A673 (cell line): ENCODE data around the gene CD1E. TPM values are rescaled to one million over a fixed set of nuclear protein-coding genes. Genes with fewer than 3 reads are reported as not detected.

Source experiments
- BruUV-seq: library from RNA; stranded (reverse); fragments of 400-500 nt; replicated peaks from 2 replicates; lab custom pipeline; 2021; lab: Mats Ljungman, UMichigan
- CTCF ChIA-PET: fragments of 300-600 bp; sonication (Branson Sonifier 250); formaldehyde crosslinking; loops from one replicate; lab custom pipeline; 2022; ENCODE audit warnings: antibody characterized with exemption; lab: Charles Lee
- POLR2A ChIA-PET: fragments of 300-600 bp; sonication (Branson Sonifier 250); formaldehyde crosslinking; loops from one replicate; lab custom pipeline; 2022; ENCODE audit warnings: antibody characterized with exemption; ENCODE audit not compliant: low non-redundant PET; lab: Charles Lee
- DNase-seq: peaks from one replicate; pipeline ENCODE4 v3.0.0-alpha.2; 2015; ENCODE audit warnings: low spot score
- H3K27ac ChIP-seq: fragments of 200-600 bp; sonication (generic); 2 replicates; pipeline ENCODE4 v1.5.1; 2016; ENCODE audit warnings: mixed run types, low read depth, mild to moderate bottlenecking, mixed read lengths, antibody characterized with exemption, low read length; ENCODE audit not compliant: poor library complexity, severe bottlenecking
- H3K27me3 ChIP-seq: fragments of 200-600 bp; sonication (generic); replicated peaks from 2 replicates; pipeline ENCODE4 v1.6.1; 2017; ENCODE audit warnings: mixed run types, low read depth, mild to moderate bottlenecking, mixed read lengths, antibody characterized with exemption, low read length; ENCODE audit not compliant: insufficient read depth, poor library complexity
- H3K36me3 ChIP-seq: fragments of 200-600 bp; sonication (generic); 2 replicates; pipeline ENCODE4 v1.6.1; 2016; ENCODE audit warnings: mixed run types, mild to moderate bottlenecking, mixed read lengths, antibody characterized with exemption, low read length; ENCODE audit not compliant: insufficient read depth, poor library complexity, severe bottlenecking
- H3K4me1 ChIP-seq: fragments of 200-600 bp; sonication (generic); 2 replicates; pipeline ENCODE4 v1.6.1; 2017; ENCODE audit warnings: mixed run types, mild to moderate bottlenecking, mixed read lengths, antibody characterized with exemption, low read length; ENCODE audit not compliant: insufficient read depth, poor library complexity, severe bottlenecking
- H3K4me3 ChIP-seq: fragments of 200-600 bp; sonication (generic); 2 replicates; pipeline ENCODE4 v1.5.1; 2016; ENCODE audit warnings: low read depth, mixed run types, mild to moderate bottlenecking, mixed read lengths, low read length; ENCODE audit not compliant: poor library complexity, severe bottlenecking
- H3K9me3 ChIP-seq: fragments of 200-600 bp; sonication (generic); 2 replicates; pipeline ENCODE4 v1.6.1; 2016; ENCODE audit warnings: mixed run types, low read depth, mild to moderate bottlenecking, mixed read lengths, antibody characterized with exemption, low read length; ENCODE audit not compliant: poor library complexity, severe bottlenecking
- CTCF ChIP-seq: fragments of 300-800, 200-600 bp; sonication (generic); conservative IDR thresholded peaks from 2 replicates; pipeline ENCODE4 v1.5.1; 2017; ENCODE audit warnings: low read depth, mild to moderate bottlenecking, antibody characterized with exemption, low read length, moderate library complexity, mixed read lengths
- EZH2 ChIP-seq: fragments of 200-600 bp; sonication (generic); IDR thresholded peaks from 2 replicates; pipeline ENCODE4 v1.6.1; 2017; ENCODE audit warnings: borderline replicate concordance, low read depth, mild to moderate bottlenecking, mixed read lengths, antibody characterized with exemption, low read length; ENCODE audit not compliant: poor library complexity, severe bottlenecking
- intact Hi-C: fragments of 100-400 bp; cut with micrococcal nuclease; formaldehyde crosslinking; loops from one replicate; pipeline ENCODE4 v1.10.0; 2022; ENCODE audit not compliant: unreplicated experiment
- total RNA-seq: library from RNA; stranded (reverse); gene quantifications from 2 replicates; pipeline ENCODE4 v1.2.3, GENCODE V29; 2021

The CD1E gene
- total RNA-seq, 1 experiment from 2014 or later, result not detected

- H3K36me3 ChIP-seq, result no peaks in the 10 kb centered on the region
- CTCF ChIA-PET, result no interaction called here
- intact Hi-C loops, result loop anchor here (5.0 kb wide), 1 partner anchor 126 kb away; no protein-coding TSS in a partner anchor
- H3K27me3 ChIP-seq, result peaks cover 13% of the 10 kb centered on the region
- H3K27ac ChIP-seq, result no peak overlapping the region
- no peaks in the 10 kb centered on the region for H3K9me3 ChIP-seq
- BruUV-seq, result no TSS peak
- POLR2A ChIA-PET, result no interaction called here
- no peak for DNase-seq
- no peak overlapping the region for H3K4me3 ChIP-seq
- H3K4me1 ChIP-seq, result no peaks in the 10 kb centered on the region
- no peak for TF ChIP-seq EZH2
- no peak for TF ChIP-seq CTCF
Observed at GRCh38 chr1:158328426-158328825, 25.3 kb upstream of the CD1E start.

- H3K4me1 ChIP-seq, result no peaks in the 10 kb centered on the region
- no peak for DNase-seq
- intact Hi-C loops, result loop anchor here (5.0 kb wide), 1 partner anchor 127 kb away; no protein-coding TSS in a partner anchor
Observed at GRCh38 chr1:158329300-158329699, 24.4 kb upstream of the CD1E start.

GRCh38 chr1:158329733-158330132 is 24.0 kb upstream of the CD1E start:
- CTCF ChIA-PET, result interaction anchor here (1.9 kb wide), 1 partner anchor 126 kb away, joined by 19 read pairs; no protein-coding TSS in a partner anchor
- TF ChIP-seq CTCF (peak; percentile 56), EZH2 (no peak)
- DNase-seq, result peak; percentile 38
- Histone ChIP-seq H3K9me3 (no peaks in the 10 kb centered on the region), H3K36me3 (no peaks in the 10 kb centered on the region), H3K27ac (no peak overlapping the region), H3K27me3 (peaks cover 13% of the 10 kb centered on the region), H3K4me3 (no peak overlapping the region), H3K4me1 (no peaks in the 10 kb centered on the region)
- intact Hi-C loops, result loop anchor here (5.0 to 10.0 kb wide), 2 partner anchors 127 to 365 kb away; no protein-coding TSS in a partner anchor
- POLR2A ChIA-PET, result no interaction called here
- BruUV-seq, result no TSS peak

More at GRCh38 chr1:158329300-158329699, 24.4 kb upstream of the CD1E start:
- TF ChIP-seq EZH2 (no peak), CTCF (no peak)
- no TSS peak for BruUV-seq
- H3K27me3 ChIP-seq, result peaks cover 13% of the 10 kb centered on the region
- no peak overlapping the region for H3K27ac ChIP-seq
- POLR2A ChIA-PET, result no interaction called here
- no peaks in the 10 kb centered on the region for H3K9me3 ChIP-seq
- H3K36me3 ChIP-seq, result no peaks in the 10 kb centered on the region
- H3K4me3 ChIP-seq, result no peak overlapping the region
- CTCF ChIA-PET, result interaction anchor here (1.9 kb wide), 1 partner anchor 125 kb away, joined by 19 read pairs; no protein-coding TSS in a partner anchor
